HG03520 (cell line): ENCODE results near the gene TRMT6.

Experiments used
- ATAC-seq: cut with Tn5 transposase; IDR thresholded peaks from one replicate; pipeline ENCODE4 v1.9.1; 2021; ENCODE audit warnings: mild to moderate bottlenecking, moderate library complexity; ENCODE audit not compliant: unreplicated experiment

TRMT6 gene, protein sequence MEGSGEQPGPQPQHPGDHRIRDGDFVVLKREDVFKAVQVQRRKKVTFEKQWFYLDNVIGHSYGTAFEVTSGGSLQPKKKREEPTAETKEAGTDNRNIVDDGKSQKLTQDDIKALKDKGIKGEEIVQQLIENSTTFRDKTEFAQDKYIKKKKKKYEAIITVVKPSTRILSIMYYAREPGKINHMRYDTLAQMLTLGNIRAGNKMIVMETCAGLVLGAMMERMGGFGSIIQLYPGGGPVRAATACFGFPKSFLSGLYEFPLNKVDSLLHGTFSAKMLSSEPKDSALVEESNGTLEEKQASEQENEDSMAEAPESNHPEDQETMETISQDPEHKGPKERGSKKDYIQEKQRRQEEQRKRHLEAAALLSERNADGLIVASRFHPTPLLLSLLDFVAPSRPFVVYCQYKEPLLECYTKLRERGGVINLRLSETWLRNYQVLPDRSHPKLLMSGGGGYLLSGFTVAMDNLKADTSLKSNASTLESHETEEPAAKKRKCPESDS

GRCh38 chr20:5950271-5951031 lies at the start of gene TRMT6, which contains the start of gene MCM8:
Gene TRMT6, minus strand, starts transcription at chr20:5950533. Its CDS starts 128 bp downstream, at chr20:5950405.
Gene MCM8, plus strand, starts transcription at chr20:5950652. Its CDS starts 1,364 bp downstream, at chr20:5952016.
- ATAC-seq = peak; percentile 98

DNA sequence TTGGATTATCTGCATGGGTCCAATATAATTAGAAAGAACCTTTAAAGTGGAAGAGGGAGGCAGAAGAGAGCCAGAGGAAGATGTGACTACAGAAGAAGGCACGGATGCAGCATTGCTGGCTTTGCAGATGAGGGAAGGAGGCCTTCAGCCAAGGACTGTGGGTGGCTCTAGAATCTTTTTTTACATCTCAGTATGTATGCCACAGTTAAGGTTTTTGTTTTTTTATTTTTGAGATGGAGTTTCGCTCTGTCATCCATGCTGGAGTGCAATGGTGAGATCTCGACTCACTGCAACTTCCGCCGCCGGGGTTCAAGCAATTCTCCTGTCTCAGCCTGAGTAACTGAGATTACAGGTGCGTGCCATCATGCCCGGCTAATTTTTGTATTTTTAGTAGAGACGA lies 49.5 kb upstream of the TRMT6 start:
- ATAC-seq = no peak

GRCh38 chr20:5996765-5997164 lies 46.4 kb upstream of the TRMT6 start:
- peak; percentile 95 for ATAC-seq

GRCh38 chr20:5991623-5992441 lies 41.5 kb upstream of the TRMT6 start:
- no peak for ATAC-seq

DNA sequence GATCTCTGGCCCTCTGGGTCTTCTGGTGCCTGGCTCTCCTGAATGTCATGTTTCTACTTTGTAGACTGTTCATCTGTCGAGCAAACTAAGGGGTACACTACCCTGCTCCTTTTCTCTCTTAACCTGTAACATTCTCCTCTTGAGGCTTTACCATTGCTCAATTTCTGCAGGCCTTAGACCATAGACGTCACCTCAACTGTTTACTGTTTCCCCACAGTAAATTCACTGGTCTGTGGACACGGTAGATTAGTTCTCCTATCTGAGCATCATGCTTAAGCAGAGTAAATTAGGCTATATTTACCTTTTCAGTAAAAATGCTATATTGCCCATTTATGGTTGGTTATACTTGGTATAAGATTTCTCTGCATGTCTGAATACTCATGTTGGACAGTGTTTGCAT lies 40.6 kb upstream of the TRMT6 start:
- ATAC-seq = no peak

DNA sequence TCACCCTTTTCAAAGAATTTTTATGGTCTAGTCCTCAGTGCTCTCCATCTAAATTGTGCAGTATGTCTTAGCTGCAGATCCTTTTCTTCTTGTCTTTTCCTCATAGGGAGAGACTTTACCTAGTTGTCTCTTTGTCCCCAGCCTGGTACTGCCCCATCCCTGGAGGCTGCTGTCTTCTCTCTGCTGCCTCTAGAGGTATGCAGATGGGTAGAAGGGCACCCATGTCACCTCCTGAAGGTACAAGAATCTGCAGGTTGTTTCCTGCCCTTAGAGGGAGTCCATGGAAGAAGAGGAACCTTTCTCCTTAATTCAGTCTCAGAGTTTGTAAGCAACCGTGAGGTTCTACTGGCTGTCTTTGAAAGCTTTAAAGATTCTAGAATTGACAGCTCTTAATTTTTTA lies 39.2 kb upstream of the TRMT6 start:
- ATAC-seq = no peak

DNA sequence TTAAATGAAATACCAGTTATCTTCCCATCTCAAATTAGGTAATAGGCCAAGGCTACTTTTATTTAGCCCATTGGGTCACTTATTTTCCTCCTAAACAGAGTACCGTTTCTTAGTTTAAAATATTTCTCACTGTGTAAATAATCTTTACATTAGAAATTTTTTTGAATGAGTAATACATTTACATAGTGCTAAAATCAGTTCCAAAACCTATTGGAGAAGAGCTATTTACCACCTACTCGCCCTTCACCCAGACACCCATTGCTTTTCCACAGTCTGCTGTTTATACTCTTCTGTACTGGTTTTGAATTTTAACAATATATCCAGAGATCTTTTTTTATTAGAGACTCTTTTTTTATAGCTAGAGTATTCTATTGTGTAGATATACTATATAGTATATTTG lies 37.0 kb upstream of the TRMT6 start:
- no peak for ATAC-seq

GRCh38 chr20:5980720-5981538 lies 30.6 kb upstream of the TRMT6 start:
- ATAC-seq = no peak

- ATAC-seq = no peak
Measured at GRCh38 chr20:5979801-5980200, 29.5 kb upstream of the TRMT6 start.

- ATAC-seq = no peak
Measured at GRCh38 chr20:5977975-5978374, 27.6 kb upstream of the TRMT6 start.

GRCh38 chr20:5977223-5977622 lies 26.9 kb upstream of the TRMT6 start:
- ATAC-seq = no peak

GRCh38 chr20:5975778-5976177 lies 25.4 kb upstream of the TRMT6 start:
- ATAC-seq = no peak

DNA sequence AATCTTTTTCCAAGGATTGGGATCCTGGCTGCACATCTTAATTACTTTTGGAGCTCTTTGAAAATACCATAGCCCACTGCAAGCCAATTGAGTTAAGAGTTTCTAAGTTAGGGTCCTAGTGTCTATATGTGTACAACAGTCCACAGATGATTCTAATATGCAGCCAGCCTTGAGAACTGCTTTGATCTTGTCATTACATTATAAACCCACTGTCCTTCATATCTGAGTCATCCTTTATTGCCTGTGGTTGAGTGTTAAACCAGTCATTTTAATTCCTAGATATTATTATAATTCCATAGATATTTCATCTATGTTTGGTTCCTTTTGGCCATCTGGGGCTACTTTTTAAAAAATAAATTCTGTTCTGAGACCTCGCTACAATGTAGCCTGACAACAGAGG lies 24.2 kb upstream of the TRMT6 start:
- no peak for ATAC-seq

GRCh38 chr20:5973971-5974370 lies 23.6 kb upstream of the TRMT6 start:
- ATAC-seq = no peak

- no peak for ATAC-seq
Measured at GRCh38 chr20:5973172-5973571, 22.8 kb upstream of the TRMT6 start.

DNA sequence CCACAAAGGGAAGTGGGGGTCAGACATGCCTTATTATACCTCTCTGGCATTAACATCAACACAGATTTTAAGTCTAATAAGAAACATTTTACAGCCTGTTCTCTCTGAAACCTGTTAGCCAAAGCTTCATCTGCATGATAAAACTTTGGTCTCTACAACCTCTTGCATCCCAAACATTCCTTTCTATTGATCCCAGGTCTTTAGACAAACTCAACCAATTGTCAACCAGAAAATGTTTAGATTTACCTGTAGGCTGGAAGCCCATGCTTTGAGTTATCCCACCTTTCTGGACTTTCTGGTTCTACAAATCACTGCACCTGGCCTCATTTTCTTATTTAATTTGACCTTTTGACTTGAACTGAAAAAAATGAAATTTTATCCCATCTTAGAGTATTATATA lies 20.9 kb upstream of the TRMT6 start:
- no peak for ATAC-seq

GRCh38 chr20:5970381-5970780 lies 20.0 kb upstream of the TRMT6 start:
- no peak for ATAC-seq

DNA sequence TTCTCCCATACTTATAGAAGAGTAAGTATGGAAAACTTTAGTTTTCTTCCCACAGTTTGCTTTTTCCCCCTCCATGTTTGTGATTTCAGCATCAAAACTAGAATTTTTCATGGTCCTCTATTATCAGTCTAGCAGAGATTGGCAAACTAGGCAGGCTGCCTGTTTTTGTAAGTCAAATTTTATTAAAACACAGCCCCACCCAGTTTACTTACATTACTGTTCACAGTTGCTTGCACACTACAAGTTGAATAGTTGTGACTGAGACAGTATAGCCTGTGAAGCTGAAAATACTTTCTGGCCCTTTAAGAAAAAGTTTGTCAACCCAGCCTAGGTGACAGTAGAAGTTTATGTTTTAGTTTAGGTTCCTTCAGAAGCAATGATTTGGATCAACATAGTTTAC lies 19.6 kb upstream of the TRMT6 start:
- no peak for ATAC-seq

- no peak for ATAC-seq
Measured at GRCh38 chr20:5969348-5969935, 19.1 kb upstream of the TRMT6 start.

DNA sequence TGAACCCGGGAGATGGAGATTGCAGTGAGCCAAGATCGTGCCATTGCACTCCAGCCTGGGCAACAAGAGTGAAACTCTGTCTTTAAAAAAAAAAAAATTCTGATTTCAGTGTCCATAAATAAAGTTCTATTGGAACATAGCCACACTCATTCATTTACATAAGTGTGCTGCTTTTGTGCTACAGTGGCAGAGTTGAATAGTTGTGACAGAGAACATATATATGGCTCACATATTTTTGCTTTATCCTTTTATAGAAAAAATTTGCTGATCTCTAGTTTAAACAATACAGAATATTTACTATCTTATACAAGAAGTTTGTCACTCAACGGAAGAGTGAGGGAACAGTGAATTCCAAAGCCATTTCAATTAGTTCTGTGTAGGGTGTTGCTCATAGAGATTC lies 18.1 kb upstream of the TRMT6 start:
- no peak for ATAC-seq
